ENCODE results near the gene CNTNAP2. TPM values are rescaled to one million over a fixed set of nuclear protein-coding genes. Genes with fewer than 3 reads are reported as not detected.
A peak's percentile ranks its signal among the peaks of the same experiment; 100 is the strongest.

Gene CNTNAP2
- total RNA-seq, 1 experiment from 2014 or later: 64.5 TPM

- H3K27me3 Mint-ChIP-seq (ENCODE audit: low read depth): no peaks in the 10 kb centered on the region
- no peak overlapping the region for H2BK5ac ChIP-seq (ENCODE audit: insufficient read length, low read length)
- no peak overlapping the region for H3K56ac ChIP-seq (ENCODE audit: insufficient read length, low read depth, low read length)
- no peak overlapping the region for H3K4me3 Mint-ChIP-seq
- H3T11ph ChIP-seq (ENCODE audit: low read length): no peak overlapping the region
- no peaks in the 10 kb centered on the region; a peak in 1 of 5 replicates for H3K9me3 Mint-ChIP-seq
- no peak overlapping the region for H4K91ac ChIP-seq (ENCODE audit: insufficient read length, low read depth, low read length)
- no peak overlapping the region for H2BK120ac ChIP-seq (ENCODE audit: low read depth, low read length, poor library complexity, severe bottlenecking)
- H4K5ac ChIP-seq (ENCODE audit: insufficient read length, low read depth, low read length): no peak overlapping the region
- no peak overlapping the region for H2AK5ac ChIP-seq (ENCODE audit: insufficient read length, low read length)
- H3K4me1 Mint-ChIP-seq: peaks cover 5 to 6% of the 10 kb centered on the region in 2 experiments; a peak in 2 of 4 replicates
- no peak overlapping the region for H3K23ac ChIP-seq (ENCODE audit: insufficient read length, low read depth, low read length)
- H3K9me3 ChIP-seq (ENCODE audit: control insufficient read depth, low read depth, low read length): no peaks in the 10 kb centered on the region
- no peak overlapping the region for H3K9ac ChIP-seq (ENCODE audit: extremely low read depth, insufficient read length, low read length)
- no peak overlapping the region for H3K27ac ChIP-seq (ENCODE audit: insufficient read length, low read depth, low read length)
- H3K79me2 ChIP-seq (ENCODE audit: insufficient read depth, low read length): no peaks in the 10 kb centered on the region
- no peaks in the 10 kb centered on the region for H3K79me1 ChIP-seq (ENCODE audit: insufficient read depth, low read depth, low read length, poor library complexity, severe bottlenecking)
- peak overlapping the region; percentile 22; the same call in 1 of the 2 replicates for H3K4ac ChIP-seq (ENCODE audit: low read depth, low read length)
- no peak for DNase-seq
- H3K18ac ChIP-seq (ENCODE audit: insufficient read length, low read depth, low read length): no peak overlapping the region
- H3K23me2 ChIP-seq (ENCODE audit: insufficient read length, low read depth, low read length, poor library complexity, severe bottlenecking): no peaks in the 10 kb centered on the region
- H2BK15ac ChIP-seq (ENCODE audit: low read depth, low read length): no peak overlapping the region
- H3K4me2 ChIP-seq (ENCODE audit: insufficient read depth, insufficient read length, low read length): no peak overlapping the region
- H3K27ac Mint-ChIP-seq: no peak overlapping the region
- H4K20me1 ChIP-seq (ENCODE audit: control insufficient read depth, insufficient read depth, insufficient read length): no peaks in the 10 kb centered on the region
- H3K27me3 ChIP-seq (ENCODE audit: insufficient read depth, low read length): no peaks in the 10 kb centered on the region
- no peak overlapping the region for H3K14ac ChIP-seq (ENCODE audit: insufficient read depth, low read length)
- no peak overlapping the region for H4K8ac ChIP-seq (replicated peaks; ENCODE audit: insufficient read length, low read depth, low read length)
- no peak overlapping the region for H2AFZ ChIP-seq (ENCODE audit: low read length)
- no CpG with 5 or more reads among the region's 6 CpGs for WGBS (ENCODE audit: extremely low coverage, insufficient read length, low lambda C conversion rate)
- no peak overlapping the region for H2BK12ac ChIP-seq (ENCODE audit: insufficient read length, low read depth, low read length)
- H2BK20ac ChIP-seq (ENCODE audit: low read depth, low read length, poor library complexity, severe bottlenecking): no peak overlapping the region
- H3K4me1 ChIP-seq (ENCODE audit: insufficient read depth, low read length): peaks cover 4% of the 10 kb centered on the region; the same call in 1 of the 2 replicates
- TF ChIP-seq CTCF (conservative IDR thresholded peaks at IDR 0.05): no peak
- no peaks in the 10 kb centered on the region; a peak in 1 of 7 replicates for H3K36me3 Mint-ChIP-seq (ENCODE audit: insufficient read depth in 1 of 3, low read depth in 3 of 3)
Measured at GRCh38 chr7:148129023-148129422, 2012.4 kb downstream of the CNTNAP2 start.
